Activated T-cell treated with anti-CD3 and anti-CD28 coated beads for 4 hours (primary cell): ENCODE data around the gene ARHGEF10L.

Experiments
- DNase-seq: peaks from one replicate; pipeline ENCODE4 v3.0.0-alpha.2; 2020

Gene ARHGEF10L

GRCh38 chr1:17665054-17665453 is 125.6 kb downstream of the ARHGEF10L start:
- DNase-seq: no peak

GRCh38 chr1:17665950-17666720 is 126.6 kb downstream of the ARHGEF10L start:
- DNase-seq: no peak

GRCh38 chr1:17667641-17668040 is 128.1 kb downstream of the ARHGEF10L start:
- no peak for DNase-seq

- DNase-seq: no peak
Measured at GRCh38 chr1:17668195-17668594, 128.7 kb downstream of the ARHGEF10L start.

- no peak for DNase-seq
Measured at GRCh38 chr1:17668624-17669175, 129.2 kb downstream of the ARHGEF10L start.

- no peak for DNase-seq
Measured at GRCh38 chr1:17669305-17669704, 129.8 kb downstream of the ARHGEF10L start.

- no peak for DNase-seq
Measured at GRCh38 chr1:17669866-17670451, 130.5 kb downstream of the ARHGEF10L start.

GRCh38 chr1:17670587-17671313 is 131.3 kb downstream of the ARHGEF10L start:
- no peak for DNase-seq

- no peak for DNase-seq
Measured at GRCh38 chr1:17671314-17671705, 131.8 kb downstream of the ARHGEF10L start.

GRCh38 chr1:17671741-17672140 is 132.2 kb downstream of the ARHGEF10L start:
- DNase-seq: no peak

GRCh38 chr1:17672226-17672625 is 132.7 kb downstream of the ARHGEF10L start:
- no peak for DNase-seq

- no peak for DNase-seq
Measured at GRCh38 chr1:17673329-17674072, 134.0 kb downstream of the ARHGEF10L start.

GRCh38 chr1:17674726-17675500 is 135.4 kb downstream of the ARHGEF10L start:
- no peak for DNase-seq

- DNase-seq: no peak
Measured at GRCh38 chr1:17675744-17676143, 136.2 kb downstream of the ARHGEF10L start.

- no peak for DNase-seq
Measured at GRCh38 chr1:17676387-17677060, 137.0 kb downstream of the ARHGEF10L start.

GRCh38 chr1:17678011-17678410 is 138.5 kb downstream of the ARHGEF10L start:
- DNase-seq: no peak

GRCh38 chr1:17679856-17680255 is 140.4 kb downstream of the ARHGEF10L start:
- DNase-seq: no peak

- no peak for DNase-seq
Measured at GRCh38 chr1:17680308-17680707, 140.8 kb downstream of the ARHGEF10L start.

GRCh38 chr1:17682400-17682799 is 142.9 kb downstream of the ARHGEF10L start:
- DNase-seq: no peak

- no peak for DNase-seq
Measured at GRCh38 chr1:17683598-17683997, 144.1 kb downstream of the ARHGEF10L start.

- DNase-seq: no peak
Measured at GRCh38 chr1:17684810-17685209, 145.3 kb downstream of the ARHGEF10L start.

GRCh38 chr1:17686258-17686657 is 146.8 kb downstream of the ARHGEF10L start:
- no peak for DNase-seq
